ENCODE measurements around the gene MAML2.

MAML2 gene

DNA sequence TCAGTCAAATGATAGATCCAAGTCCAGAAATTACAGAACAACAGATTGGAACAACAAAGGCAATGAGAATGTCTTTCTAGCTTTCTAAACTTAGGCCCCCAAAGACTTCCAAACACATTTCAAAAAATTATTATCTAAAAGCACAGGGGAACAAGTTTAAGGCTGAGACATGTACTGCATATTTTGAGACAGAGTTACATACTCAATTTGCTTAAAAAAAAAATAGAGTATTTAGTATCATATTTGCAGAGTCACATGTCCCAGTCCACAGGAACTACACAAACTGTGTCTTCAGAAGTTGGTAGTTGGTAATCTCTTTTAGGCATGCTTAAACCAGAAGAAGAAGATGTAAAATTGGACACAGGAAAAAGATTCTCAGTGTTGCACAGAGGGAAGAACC, 127.2 kb downstream of the MAML2 start:
- DNase-seq (ENCODE audit: extremely low read depth in 1 of 2, low read depth in 1 of 2) = no peak

DNA sequence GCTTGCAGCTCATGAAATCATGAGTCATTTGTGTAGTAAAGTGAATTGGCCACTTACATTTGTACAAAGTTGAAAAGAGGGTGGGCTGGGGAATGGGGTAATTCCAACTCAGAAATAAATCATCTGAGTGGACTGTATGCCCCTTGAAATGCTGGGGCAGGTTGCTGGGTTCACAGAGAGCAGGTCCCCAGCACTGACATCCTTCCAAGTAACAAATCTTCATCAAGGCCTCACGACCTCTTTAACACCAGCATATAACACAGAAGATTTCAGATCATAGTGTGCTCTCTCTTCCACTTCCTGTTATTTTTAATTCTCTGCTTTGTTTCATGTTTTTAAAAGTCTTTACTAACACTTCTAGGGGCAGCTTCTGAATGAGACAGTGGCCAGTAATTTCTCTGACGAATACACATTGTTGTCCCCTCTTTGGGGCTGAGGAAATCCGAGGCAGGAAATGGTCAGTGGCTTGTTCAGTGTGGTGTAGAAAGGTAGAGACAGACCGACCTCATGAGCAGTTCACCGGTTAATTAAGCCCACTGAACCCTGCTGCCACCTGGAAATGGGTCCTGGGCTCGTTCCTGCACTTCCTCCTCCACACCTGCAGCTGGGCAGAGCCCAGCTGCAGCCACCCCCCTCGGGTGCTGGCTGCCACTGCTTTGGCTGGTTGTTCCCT, 127.7 kb downstream of the MAML2 start:
- no peak for DNase-seq (ENCODE audit: extremely low read depth in 1 of 2, low read depth in 1 of 2)

GRCh38 chr11:96214777-96215109, 128.3 kb downstream of the MAML2 start:
- no peak for DNase-seq (ENCODE audit: extremely low read depth in 1 of 2, low read depth in 1 of 2)

DNA sequence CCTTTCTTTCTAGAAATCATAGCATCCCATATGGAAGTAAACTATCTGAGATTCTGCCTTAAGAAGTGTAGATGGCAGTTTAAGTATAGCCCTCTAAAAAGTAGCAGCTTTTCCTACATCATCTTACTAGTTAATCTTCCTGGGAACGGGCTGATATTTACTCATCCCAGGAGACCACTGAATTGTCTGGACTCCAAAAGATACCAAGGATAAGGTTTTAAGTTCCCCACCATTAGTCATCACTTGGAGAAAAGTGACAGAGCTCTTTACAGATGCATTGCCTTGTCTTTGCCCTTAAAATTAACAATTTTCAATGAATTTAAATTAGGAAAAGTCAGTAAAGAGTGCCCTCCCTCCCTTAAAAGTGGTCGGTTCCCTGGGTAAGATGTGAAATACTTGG, 129.5 kb downstream of the MAML2 start:
- no peak for DNase-seq (ENCODE audit: extremely low read depth in 1 of 2, low read depth in 1 of 2)

DNA sequence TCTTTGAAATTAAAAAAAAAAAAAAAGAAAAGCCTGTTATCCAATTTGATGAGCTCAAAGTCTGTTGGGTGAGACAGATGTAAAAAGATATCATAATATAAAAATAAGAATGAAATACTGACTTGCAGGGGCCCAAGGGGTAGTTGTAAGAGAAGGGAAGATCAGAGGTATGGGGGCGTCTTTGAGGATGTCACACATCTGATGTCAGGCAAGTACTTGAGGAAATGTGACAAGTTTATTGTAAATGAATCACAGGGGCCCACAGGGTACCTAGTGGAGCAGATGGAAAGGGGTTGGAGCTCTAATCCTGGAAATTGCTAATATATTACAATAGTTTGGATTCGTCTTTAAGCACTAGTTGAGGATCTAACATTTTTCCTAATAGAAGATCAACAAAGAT, 131.6 kb downstream of the MAML2 start:
- no peak for DNase-seq (ENCODE audit: extremely low read depth in 1 of 2, low read depth in 1 of 2)

- DNase-seq (ENCODE audit: extremely low read depth in 1 of 2, low read depth in 1 of 2) = no peak
These were observed 135.2 kb downstream of the MAML2 start for GRCh38 chr11:96207459-96208449.

GRCh38 chr11:96206955-96207354, 136.0 kb downstream of the MAML2 start:
- DNase-seq (ENCODE audit: extremely low read depth in 1 of 2, low read depth in 1 of 2) = no peak

DNA sequence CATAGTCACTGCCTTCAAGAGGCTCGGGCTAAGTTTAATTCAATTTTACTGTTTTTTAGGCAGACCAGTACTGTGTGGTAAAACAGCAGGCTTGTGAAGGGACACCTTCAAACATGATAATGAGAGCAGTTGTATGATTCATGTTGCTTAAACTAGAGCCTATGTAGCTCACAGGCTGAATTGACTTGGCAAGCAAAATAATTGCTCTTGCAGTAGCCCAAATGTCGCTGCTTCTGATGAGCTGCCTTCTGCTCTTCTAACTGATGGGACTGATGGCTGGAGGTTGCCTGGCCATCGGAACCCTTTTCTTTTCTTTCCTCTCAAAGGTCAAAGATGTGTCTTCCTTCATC, 137.6 kb downstream of the MAML2 start:
- DNase-seq (ENCODE audit: extremely low read depth in 1 of 2, low read depth in 1 of 2) = no peak

DNA sequence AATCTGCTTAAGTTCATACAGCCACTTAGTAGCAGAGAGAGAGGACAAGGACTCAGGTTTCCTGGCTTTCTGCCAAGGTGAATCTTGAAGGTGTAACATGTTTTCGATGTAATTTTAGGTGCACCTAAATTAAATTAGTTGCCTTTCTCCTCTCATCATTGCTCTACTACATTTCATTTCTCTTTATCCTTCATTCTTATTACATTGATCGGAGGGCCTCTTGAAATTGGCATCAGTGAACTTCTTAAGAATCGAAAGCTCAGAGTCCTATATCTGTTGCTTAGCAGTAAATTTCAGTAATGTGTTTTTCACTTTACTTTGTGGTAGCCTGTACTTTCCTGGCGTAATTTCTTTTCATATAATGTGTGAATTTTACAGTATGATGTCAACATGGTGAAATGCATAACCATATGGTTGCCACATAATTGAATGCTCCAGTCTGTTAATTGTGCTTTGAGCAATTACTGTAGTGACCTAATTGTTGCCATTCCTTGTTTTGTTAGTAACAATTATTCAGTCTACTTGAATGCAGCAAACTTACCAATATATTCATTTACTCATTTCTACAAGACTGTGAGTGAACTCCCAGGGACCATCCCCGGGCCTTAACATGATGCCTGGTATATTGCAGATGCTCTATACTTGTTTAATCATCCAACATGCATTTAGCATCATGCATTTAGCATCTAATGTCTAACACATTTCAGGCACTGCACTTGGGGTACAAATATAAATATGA, 138.1 kb downstream of the MAML2 start:
- no peak for DNase-seq (ENCODE audit: extremely low read depth in 1 of 2, low read depth in 1 of 2)

- DNase-seq (ENCODE audit: extremely low read depth in 1 of 2, low read depth in 1 of 2) = no peak
These were observed 138.7 kb downstream of the MAML2 start for GRCh38 chr11:96204366-96204659.

GRCh38 chr11:96203567-96204365, 139.2 kb downstream of the MAML2 start:
- DNase-seq (ENCODE audit: extremely low read depth in 1 of 2, low read depth in 1 of 2) = no peak

DNA sequence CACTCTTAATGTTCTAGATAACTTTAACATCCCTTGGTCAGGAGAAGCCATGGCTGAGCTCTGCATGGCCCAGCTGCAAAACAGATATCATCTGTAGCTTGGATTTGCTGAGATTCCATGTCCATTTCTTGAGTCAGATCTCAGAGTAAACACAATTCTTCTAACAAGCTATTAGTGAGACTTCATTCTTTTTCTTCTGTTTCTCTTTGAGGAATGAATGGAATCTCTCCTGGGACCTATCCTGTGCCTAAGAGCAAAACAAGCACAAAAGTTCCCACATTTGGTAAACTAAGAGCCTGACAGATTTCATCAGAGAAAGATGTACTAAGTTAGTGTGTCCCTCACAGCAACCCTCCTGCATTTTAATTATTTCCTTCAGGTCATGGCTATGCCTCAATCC, 142.8 kb downstream of the MAML2 start:
- DNase-seq (ENCODE audit: extremely low read depth in 1 of 2, low read depth in 1 of 2) = no peak

DNA sequence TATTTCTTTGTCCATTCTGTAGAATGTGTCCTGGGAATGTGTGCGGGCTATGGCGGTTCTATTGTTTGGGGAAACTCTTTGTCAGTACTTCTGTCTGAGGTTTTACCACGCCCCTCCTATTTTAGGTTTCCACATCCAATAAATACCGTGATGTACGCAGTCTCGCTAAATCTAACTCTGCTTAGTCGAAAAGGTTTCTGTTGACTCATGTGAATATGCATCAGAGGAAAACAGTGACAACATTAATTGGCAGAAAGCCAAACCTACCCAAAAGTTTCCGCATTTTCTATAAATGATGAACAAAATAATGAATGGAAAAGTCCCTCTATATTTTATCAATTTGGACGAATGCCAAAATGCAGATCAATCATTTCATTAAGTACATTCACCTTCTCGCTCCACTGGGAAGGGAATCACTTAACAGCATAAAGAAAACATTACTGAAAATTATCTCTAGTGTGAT, 143.4 kb downstream of the MAML2 start:
- DNase-seq (ENCODE audit: extremely low read depth in 1 of 2, low read depth in 1 of 2) = no peak

DNA sequence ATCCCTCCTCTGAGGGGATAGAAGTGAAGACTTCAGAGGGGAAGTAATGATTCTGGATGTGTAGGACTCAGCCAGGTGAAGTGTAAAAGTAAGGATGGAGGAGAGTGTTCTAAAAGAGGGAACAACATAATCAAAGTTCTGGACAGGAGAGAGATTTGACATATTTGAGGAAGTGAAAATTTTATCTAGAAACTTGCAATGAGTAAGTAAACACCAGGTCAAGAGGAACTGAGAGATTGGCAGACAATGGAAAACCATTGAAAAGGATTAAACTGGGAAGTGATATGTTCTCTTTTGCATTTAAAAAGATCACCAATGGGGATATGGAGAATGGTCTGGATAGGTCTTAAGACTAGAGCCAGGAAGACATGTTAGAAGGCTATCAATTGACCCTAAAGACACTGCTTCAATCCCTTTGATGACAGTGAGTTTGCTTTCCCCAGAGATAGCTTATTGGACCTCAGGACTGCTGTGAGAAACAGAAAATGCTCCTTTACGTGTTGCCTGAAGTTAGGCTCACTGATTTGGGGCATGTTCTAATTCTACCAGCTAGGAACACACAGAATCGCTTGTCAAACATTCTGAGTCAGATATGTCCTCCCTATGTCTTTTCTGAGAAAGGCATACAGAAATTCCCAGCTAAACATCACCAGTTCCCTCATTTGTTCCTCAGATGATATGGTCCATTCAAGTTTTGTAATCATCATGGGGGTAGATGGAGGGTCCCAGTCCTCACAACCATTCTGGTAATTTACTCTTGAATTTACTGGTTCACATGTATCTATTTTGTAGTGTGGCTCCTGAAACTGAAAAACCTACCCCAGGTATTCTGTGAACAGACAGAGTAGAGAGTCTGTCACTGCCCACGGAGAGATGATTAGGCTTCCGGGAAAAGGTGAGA, 144.9 kb downstream of the MAML2 start:
- no peak for DNase-seq (ENCODE audit: extremely low read depth in 1 of 2, low read depth in 1 of 2)

DNA sequence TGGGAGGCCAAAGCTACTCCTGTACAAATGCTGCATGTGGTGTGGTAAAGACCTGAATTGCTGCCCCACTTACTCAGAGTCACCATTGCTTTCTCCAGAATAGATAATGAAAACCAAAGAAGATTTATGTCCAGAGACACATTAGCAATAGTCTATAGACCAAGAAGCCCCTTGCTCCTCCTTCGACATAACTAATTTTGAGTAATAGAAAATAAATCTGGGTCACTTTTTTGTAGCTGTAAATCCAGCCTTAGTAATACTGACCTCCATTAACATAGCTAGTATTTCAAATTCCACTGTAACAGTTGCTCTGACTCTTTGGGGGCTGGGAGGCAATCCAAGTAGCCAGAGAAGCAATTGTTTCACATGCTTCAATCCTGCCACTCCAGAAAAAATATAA, 145.9 kb downstream of the MAML2 start:
- DNase-seq (ENCODE audit: extremely low read depth in 1 of 2, low read depth in 1 of 2) = no peak

DNA sequence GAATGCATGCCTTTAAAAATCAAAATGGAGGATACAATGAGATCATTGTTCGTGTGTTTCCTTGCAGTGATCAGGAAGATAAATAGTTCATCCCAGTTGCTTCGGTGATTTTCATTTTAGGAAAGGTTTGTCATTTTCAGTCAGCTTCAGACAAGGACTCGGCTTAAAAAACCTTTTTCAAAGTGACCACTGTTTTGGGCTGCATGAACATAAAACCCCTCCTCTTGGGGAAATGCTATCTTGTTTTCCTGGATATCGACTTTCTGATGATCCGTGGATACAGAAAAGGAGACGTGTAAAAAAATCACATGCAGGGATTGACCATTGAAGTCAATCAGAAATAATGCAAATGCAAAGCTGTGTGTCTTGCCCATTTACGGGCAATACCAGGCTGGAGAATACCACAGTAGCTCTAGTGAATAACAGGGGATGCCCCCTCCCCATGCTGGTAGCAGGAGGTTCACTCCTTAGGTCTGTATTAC, 146.8 kb downstream of the MAML2 start:
- no peak for DNase-seq (ENCODE audit: extremely low read depth in 1 of 2, low read depth in 1 of 2)

DNA sequence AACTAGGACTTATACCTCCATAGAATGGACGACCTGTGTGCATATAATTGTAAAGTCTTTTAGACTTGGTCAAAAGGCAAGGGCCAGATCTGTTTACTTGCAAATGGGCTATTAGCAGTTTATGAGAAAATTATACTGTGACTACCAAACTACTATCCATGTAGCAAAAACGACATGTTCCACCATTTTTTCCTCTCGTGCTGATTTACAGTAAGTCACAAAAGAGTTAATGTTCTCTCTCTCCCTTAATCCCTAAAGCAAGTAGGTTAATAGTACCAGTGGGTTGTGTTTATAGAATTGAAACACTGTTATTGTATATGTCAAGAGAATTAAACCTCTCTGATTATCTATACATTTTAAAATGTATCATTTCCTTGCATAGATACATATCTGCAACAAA, 147.3 kb downstream of the MAML2 start:
- no peak for DNase-seq (ENCODE audit: extremely low read depth in 1 of 2, low read depth in 1 of 2)

DNA sequence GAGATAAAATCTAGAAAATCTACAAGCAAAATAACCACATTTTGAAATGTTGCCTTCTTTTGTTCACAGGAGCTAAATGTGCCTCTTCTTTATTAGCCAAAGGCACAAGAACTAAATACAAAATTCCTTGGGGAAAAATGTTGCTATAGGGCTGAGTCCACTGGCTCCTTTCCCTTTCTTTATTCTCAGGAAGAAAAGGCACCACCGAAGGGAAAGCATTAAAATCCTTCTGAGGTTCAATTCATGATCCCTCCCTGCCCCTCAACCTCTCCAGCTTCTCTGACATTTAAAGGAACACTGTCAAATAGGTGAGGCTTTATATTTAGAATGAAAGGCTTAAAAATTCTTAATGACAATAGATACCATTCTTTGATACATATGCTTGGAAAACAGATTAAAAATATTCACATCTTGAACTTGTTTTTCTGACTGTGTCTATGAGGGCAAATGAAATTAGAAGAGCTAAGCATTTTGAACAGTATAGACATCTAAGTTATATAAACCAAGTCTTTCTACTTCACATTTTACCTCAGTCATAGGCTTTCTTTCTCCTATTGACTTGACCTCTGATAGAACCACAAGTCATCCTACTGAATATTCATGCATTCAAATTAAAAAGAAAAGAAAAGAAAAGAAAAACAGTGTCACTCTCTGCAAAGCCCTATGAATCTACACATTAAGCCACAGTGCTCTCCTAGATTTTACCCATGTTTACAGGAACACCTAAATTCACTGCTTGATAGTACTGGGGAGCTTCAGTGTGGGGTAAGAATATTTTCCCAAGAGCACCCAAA, 148.2 kb downstream of the MAML2 start:
- DNase-seq (ENCODE audit: extremely low read depth in 1 of 2, low read depth in 1 of 2) = no peak
